Endothelial cell of umbilical vein (primary cell): ENCODE results near the gene GNA12. TPM values are rescaled to one million over a fixed set of nuclear protein-coding genes. Genes with fewer than 3 reads are reported as not detected.

ENCODE experiments used
- BruUV-seq: library from RNA; stranded (reverse); fragments of 400-500 nt; replicated peaks from 2 replicates; lab custom pipeline; 2021; lab: Mats Ljungman, UMichigan
- CTCF ChIA-PET: fragments of 300-600, 350-600 bp; sonication (Branson Sonifier 250); formaldehyde crosslinking; loops from one replicate; lab custom pipeline; 2021; ENCODE audit warnings: antibody characterized with exemption, inconsistent platforms; lab: Charles Lee
- POLR2A ChIA-PET: fragments of 300-600, 350-600 bp; sonication (Branson Sonifier 250); formaldehyde crosslinking; loops from one replicate; lab custom pipeline; 2021; ENCODE audit warnings: antibody characterized with exemption, inconsistent platforms; lab: Charles Lee
- DNase-seq: peaks from one replicate; pipeline ENCODE4 v3.0.0-alpha.2; 2011; ENCODE audit warnings: low read depth, low spot score
- FAIRE-seq: peaks from 2 replicates; lab custom pipeline; 2011; peaks lifted over from hg19 to GRCh38; lab: Jason Lieb, UNC
- H2AFZ ChIP-seq: 2 replicates; pipeline ENCODE4 v1.6.0; 2012; ENCODE audit warnings: low read depth, low read length, control low read depth, inconsistent platforms
- H3K27ac ChIP-seq: 2 replicates; pipeline ENCODE4 v1.5.1; 2011; ENCODE audit warnings: low read depth, mild to moderate bottlenecking, control low read depth, low read length, moderate library complexity; ENCODE audit not compliant: insufficient read depth
- H3K27me3 ChIP-seq, 2 experiments: 2 replicates each; pipeline versions ENCODE4 v1.6.0 to v1.6.1; 2011; ENCODE audit warnings: low read length in 2 of 2, mixed read lengths in 1 of 2; ENCODE audit not compliant: control insufficient read depth in 2 of 2, insufficient read depth in 2 of 2
- H3K36me3 ChIP-seq, 2 experiments: 2 replicates in 1 of 2; 3 replicates in 1 of 2; pipeline ENCODE4 v1.5.1; 2011; ENCODE audit warnings: low read length in 2 of 2, mild to moderate bottlenecking in 1 of 2, moderate library complexity in 1 of 2; ENCODE audit not compliant: control insufficient read depth in 2 of 2, insufficient read depth in 2 of 2; ENCODE audit errors: extremely low read depth in 1 of 2
- H3K4me1 ChIP-seq: 3 replicates; pipeline ENCODE4 v1.5.1; 2011; ENCODE audit warnings: mild to moderate bottlenecking, low read length; ENCODE audit not compliant: control insufficient read depth, insufficient read depth; ENCODE audit errors: extremely low read depth
- H3K4me2 ChIP-seq: 2 replicates; pipeline ENCODE4 v1.6.1; 2011; ENCODE audit warnings: low read length, control low read depth, mixed read lengths; ENCODE audit not compliant: insufficient read depth
- H3K4me3 ChIP-seq, 3 experiments: fragments of 200-600 bp in 1 of 3; sonication (generic), shearing (Covaris generic) in 1 of 3; replicated peaks in 1 of 3; 2 replicates each; pipeline ENCODE4 v1.5.1; 2011 to 2016; ENCODE audit warnings: control low read depth in 3 of 3, low read length in 3 of 3, mild to moderate bottlenecking in 2 of 3, inconsistent platforms in 1 of 3, low read depth in 1 of 3, moderate library complexity in 1 of 3; ENCODE audit not compliant: insufficient read depth in 1 of 3
- H3K79me2 ChIP-seq: 2 replicates; pipeline ENCODE4 v1.6.0; 2012; ENCODE audit warnings: low read length, inconsistent platforms; ENCODE audit not compliant: control insufficient read depth, insufficient read depth
- H3K9ac ChIP-seq: replicated peaks from 2 replicates; pipeline ENCODE3; 2011; ENCODE audit warnings: low read length, control low read depth; ENCODE audit not compliant: insufficient read depth; ENCODE audit errors: extremely low read depth
- H3K9me1 ChIP-seq: replicated peaks from 3 replicates; pipeline ENCODE4 v1.6.0; 2011; ENCODE audit warnings: mild to moderate bottlenecking, low read length; ENCODE audit not compliant: control insufficient read depth, insufficient read depth; ENCODE audit errors: extremely low read depth
- H3K9me3 ChIP-seq: replicated peaks from 2 replicates; pipeline ENCODE4 v1.5.1; 2012; ENCODE audit warnings: low read length, inconsistent platforms; ENCODE audit not compliant: control insufficient read depth, insufficient read depth
- H4K20me1 ChIP-seq: replicated peaks from 2 replicates; pipeline ENCODE3; 2011; ENCODE audit warnings: mild to moderate bottlenecking, low read length; ENCODE audit not compliant: control insufficient read depth, insufficient read depth; ENCODE audit errors: extremely low read depth
- EZH2 ChIP-seq: IDR thresholded peaks from 2 replicates; pipeline ENCODE4 v1.6.1; 2012; ENCODE audit warnings: borderline replicate concordance, low read depth, mild to moderate bottlenecking, moderate library complexity, low read length, inconsistent platforms; ENCODE audit not compliant: severe bottlenecking
- FOS ChIP-seq: IDR thresholded peaks from 2 replicates; pipeline ENCODE4 v1.6.1; 2011; ENCODE audit warnings: mild to moderate bottlenecking, low read length, moderate library complexity, borderline replicate concordance; ENCODE audit not compliant: insufficient read depth
- GATA2 ChIP-seq: IDR thresholded peaks from 2 replicates; pipeline ENCODE4 v1.7.0; 2011; ENCODE audit warnings: low read depth, mild to moderate bottlenecking, moderate library complexity, mixed read lengths, low read length; ENCODE audit not compliant: insufficient read length, insufficient read depth
- JUN ChIP-seq: IDR thresholded peaks from 2 replicates; pipeline ENCODE4 v1.6.1; 2011; ENCODE audit warnings: borderline replicate concordance, low read depth; ENCODE audit not compliant: insufficient read length, insufficient read depth
- MYC ChIP-seq: IDR thresholded peaks from one replicate; pipeline ENCODE4 v1.6.1; 2011; ENCODE audit warnings: mild to moderate bottlenecking, low read depth, low read length
- POLR2A ChIP-seq: IDR thresholded peaks from 2 replicates; pipeline ENCODE4 v1.6.1; 2012; ENCODE audit warnings: low read depth, mild to moderate bottlenecking, control low read depth, low read length
- POLR2AphosphoS5 ChIP-seq: IDR thresholded peaks from 2 replicates; pipeline ENCODE4 v1.6.1; 2012; ENCODE audit warnings: low read depth, mild to moderate bottlenecking, control low read depth, low read length, moderate library complexity; ENCODE audit not compliant: insufficient read depth
- dilution Hi-C: fragments of 300-500 bp; cut with MboI; formaldehyde crosslinking; loops from one replicate; pipeline ENCODE4 v1.15.0; 2019; ENCODE audit warnings: low sequenced_read_pairs; ENCODE audit not compliant: extremely low pct_ligation_motif_present
- intact Hi-C: fragments of 100-400 bp; cut with micrococcal nuclease; formaldehyde crosslinking; loops from one replicate; pipeline ENCODE4 v1.10.0; 2022
- polyA plus RNA-seq, 4 experiments: library from polyadenylated mRNA; depleted of rRNA in 3 of 4; stranded (reverse) in 3 of 4; unstranded in 1 of 4; fragments of >200 nt; gene quantifications; 2 replicates each; pipeline versions ENCODE4 v1.2.1 to v1.2.3, GENCODE V29; 2011 to 2012; ENCODE audit warnings: missing spikeins in 1 of 4
- total RNA-seq: library from RNA; stranded (reverse); gene quantifications from 2 replicates; pipeline ENCODE4 v1.2.3, GENCODE V29; 2021
- TF ChIP-seq, protein P1 (sequence below), 2 donors: IDR thresholded peaks; 1 replicate in 1 of 2; 2 replicates in 1 of 2; pipeline ENCODE4 v1.5.1; 2011; ENCODE audit warnings: low read length in 2 of 2, mild to moderate bottlenecking in 2 of 2, moderate library complexity in 2 of 2, control low read depth in 1 of 2, inconsistent platforms in 1 of 2, low read depth in 1 of 2; ENCODE audit not compliant: insufficient read depth in 1 of 2; ENCODE audit errors: extremely low read depth in 1 of 2
- TF ChIP-seq, protein P2 (sequence below): IDR thresholded peaks from 2 replicates; pipeline ENCODE4 v1.6.1; 2011; ENCODE audit not compliant: insufficient read depth, insufficient read length

The GNA12 gene
- total and polyA plus RNA-seq, 2 donors (not counting 3 experiments of a cell fraction or from before 2014, with no cell fraction given), result 63.0 to 75.1 TPM

DNA sequence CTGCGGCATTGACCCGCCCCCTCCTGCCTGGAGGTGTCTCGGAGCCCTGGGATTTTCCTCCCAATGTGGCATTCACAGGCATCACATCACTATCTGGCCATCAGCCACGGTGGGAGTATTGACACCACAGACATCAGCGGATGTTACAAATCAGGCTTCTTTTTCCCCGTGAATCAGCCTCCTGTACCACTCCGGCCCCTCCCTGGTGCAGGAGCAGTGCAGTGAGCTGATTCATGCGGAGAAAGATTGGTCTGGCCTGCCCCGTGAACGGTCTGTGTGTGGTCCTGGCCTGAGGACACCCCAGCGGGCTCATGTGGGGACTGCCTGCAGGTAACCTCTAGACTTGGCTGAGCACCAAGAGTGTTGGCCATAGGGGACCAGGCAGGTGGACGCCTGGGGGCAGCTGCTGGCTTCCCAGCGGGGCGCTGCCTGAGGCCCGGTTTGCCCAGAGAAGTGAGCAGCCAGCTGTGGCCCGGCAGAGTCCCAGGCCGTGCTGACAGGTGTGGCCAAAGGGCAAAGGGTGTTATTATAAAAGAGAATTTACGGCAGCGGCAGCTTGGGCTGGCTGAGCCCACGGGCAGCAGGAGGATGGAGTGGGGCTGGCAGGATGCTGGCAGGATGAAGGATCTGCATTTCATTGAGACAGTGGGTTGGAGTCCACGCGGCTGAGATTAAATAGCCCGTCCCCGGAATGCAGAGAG is 32.1 kb upstream of the GNA12 start:
- Histone ChIP-seq H3K4me3 (no peak overlapping the region), H4K20me1 (no peaks in the 10 kb centered on the region), H2AFZ (no peak overlapping the region), H3K27ac (no peak overlapping the region), H3K36me3 (no peaks in the 10 kb centered on the region), H3K4me2 (no peak overlapping the region), H3K4me1 (peaks cover 7% of the 10 kb centered on the region), H3K9me1 (no peaks in the 10 kb centered on the region), H3K27me3 (no peaks in the 10 kb centered on the region), H3K9me3 (no peaks in the 10 kb centered on the region), H3K9ac (no peak overlapping the region), H3K79me2 (no peaks in the 10 kb centered on the region)
- FAIRE-seq, result no peak
- no TSS peak for BruUV-seq
- DNase-seq, result no peak
- dilution Hi-C loops (no loop called here), intact Hi-C loops (no loop called here)
- CTCF ChIA-PET, result interaction anchor here (3.5 kb wide), 1 partner anchor 11 kb away, joined by 20 read pairs; no protein-coding TSS in a partner anchor
- POLR2A ChIA-PET, result no interaction called here
- TF ChIP-seq JUN, result no peak
- TF ChIP-seq POLR2AphosphoS5, result no peak
- no peak for TF ChIP-seq MYC
- TF ChIP-seq, protein P1, sequence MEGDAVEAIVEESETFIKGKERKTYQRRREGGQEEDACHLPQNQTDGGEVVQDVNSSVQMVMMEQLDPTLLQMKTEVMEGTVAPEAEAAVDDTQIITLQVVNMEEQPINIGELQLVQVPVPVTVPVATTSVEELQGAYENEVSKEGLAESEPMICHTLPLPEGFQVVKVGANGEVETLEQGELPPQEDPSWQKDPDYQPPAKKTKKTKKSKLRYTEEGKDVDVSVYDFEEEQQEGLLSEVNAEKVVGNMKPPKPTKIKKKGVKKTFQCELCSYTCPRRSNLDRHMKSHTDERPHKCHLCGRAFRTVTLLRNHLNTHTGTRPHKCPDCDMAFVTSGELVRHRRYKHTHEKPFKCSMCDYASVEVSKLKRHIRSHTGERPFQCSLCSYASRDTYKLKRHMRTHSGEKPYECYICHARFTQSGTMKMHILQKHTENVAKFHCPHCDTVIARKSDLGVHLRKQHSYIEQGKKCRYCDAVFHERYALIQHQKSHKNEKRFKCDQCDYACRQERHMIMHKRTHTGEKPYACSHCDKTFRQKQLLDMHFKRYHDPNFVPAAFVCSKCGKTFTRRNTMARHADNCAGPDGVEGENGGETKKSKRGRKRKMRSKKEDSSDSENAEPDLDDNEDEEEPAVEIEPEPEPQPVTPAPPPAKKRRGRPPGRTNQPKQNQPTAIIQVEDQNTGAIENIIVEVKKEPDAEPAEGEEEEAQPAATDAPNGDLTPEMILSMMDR (IDR thresholded peaks at IDR 0.05; ENCODE audit: extremely low read depth in 1 of 2, insufficient read depth in 1 of 2, low read depth in 1 of 2, low read length in 2 of 2), result no peak
- TF ChIP-seq EZH2, result no peak
- no peak for TF ChIP-seq GATA2
- TF ChIP-seq FOS, result no peak
- no peak for TF ChIP-seq POLR2A
- TF ChIP-seq, protein P2, sequence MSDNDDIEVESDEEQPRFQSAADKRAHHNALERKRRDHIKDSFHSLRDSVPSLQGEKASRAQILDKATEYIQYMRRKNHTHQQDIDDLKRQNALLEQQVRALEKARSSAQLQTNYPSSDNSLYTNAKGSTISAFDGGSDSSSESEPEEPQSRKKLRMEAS, result no peak
